Activated T-helper 17 cell treated with anti-CD3 and anti-CD28 coated beads, Interleukin-2, amount 50 U/mL, for 72 hours (primary cell): Measurements from ENCODE around the gene DYNLT4. TPM values are rescaled to one million over a fixed set of nuclear protein-coding genes. Genes with fewer than 3 reads are reported as not detected.

Experiments
- ATAC-seq: fragments of 150-1000 bp; cut with Tn5 transposase; replicated peaks from 2 replicates; pipeline ENCODE4 v1.10.0; 2021; ENCODE audit warnings: mild to moderate bottlenecking, moderate library complexity
- H3K27ac Mint-ChIP-seq: one replicate; pipeline ENCODE4 v1.8.0; 2022; ENCODE audit warnings: mixed read lengths
- H3K27me3 Mint-ChIP-seq: one replicate; pipeline ENCODE4 v1.8.0; 2022; ENCODE audit warnings: mixed read lengths
- H3K36me3 Mint-ChIP-seq: one replicate; pipeline ENCODE4 v1.8.0; 2022; ENCODE audit warnings: low read depth, mild to moderate bottlenecking, mixed read lengths
- H3K4me1 Mint-ChIP-seq: one replicate; pipeline ENCODE4 v1.8.0; 2022; ENCODE audit warnings: mixed read lengths
- H3K4me3 Mint-ChIP-seq: one replicate; pipeline ENCODE4 v1.8.0; 2022; ENCODE audit warnings: mild to moderate bottlenecking, mixed read lengths
- H3K9me3 Mint-ChIP-seq: one replicate; pipeline ENCODE4 v1.8.0; 2022; ENCODE audit warnings: mixed read lengths
- total RNA-seq, 2 donors: library from RNA; stranded (reverse); gene quantifications; one replicate each; pipeline ENCODE4 v1.2.3, GENCODE V29; 2022

DYNLT4 gene
- total RNA-seq, 2 donors from 2014 or later: 0.56 to 1.2 TPM

DNA sequence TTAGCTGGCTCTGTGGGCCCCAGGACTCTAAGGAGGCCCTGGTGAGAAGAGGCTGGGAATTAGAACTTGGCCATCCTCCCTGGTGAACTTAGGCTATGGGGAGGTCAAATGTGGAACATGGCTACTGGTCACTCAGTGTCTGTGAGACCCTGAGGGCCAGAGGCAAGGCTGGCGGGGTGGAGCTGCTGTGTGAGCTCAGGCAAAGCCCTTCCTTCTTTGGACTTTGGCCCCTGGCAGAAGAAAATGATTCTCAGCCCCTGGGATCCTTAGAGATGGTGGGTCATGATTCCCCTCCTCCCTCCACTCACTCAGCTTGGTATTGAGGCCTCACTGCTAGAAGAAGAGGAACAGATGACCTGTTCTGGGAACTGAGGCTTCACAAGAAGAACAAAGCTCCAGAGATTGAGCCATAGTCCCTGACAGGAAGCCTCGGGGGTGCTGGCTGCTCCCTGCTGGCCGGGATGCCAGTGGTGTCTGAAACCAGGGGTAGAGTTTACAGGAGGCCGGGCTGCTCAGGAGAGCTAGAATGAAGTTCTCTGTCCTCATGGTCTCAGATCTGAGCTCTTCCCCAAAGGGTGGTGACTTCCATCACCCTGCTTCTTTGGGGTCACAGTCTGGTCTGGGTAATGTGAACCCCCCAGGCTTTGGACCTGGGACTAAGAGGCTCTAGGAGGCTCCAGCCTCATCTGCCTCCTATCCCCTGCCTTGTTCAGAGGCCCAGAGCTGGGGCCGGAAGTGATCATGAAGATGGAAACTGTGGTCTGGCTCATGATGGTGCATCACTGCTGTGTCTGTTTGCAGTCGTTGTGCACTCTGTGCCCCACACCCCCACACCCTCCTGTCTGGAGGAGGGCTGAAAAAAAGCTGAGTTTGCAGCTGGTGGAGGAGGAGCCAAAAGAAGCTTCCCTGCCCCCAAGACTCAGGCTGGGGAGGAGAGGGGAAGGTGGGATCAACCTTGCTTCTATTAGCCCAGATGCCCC, 2.1 kb upstream of the DYNLT4 start:
- Mint-ChIP-seq H3K4me3 (peak overlapping the region; percentile 91), H3K9me3 (no peaks in the 10 kb centered on the region), H3K4me1 (peaks cover 39% of the 10 kb centered on the region), H3K27ac (peak overlapping the region; percentile 99), H3K36me3 (peaks cover 95% of the 10 kb centered on the region), H3K27me3 (no peaks in the 10 kb centered on the region)
- peak; percentile 53 for ATAC-seq

DNA sequence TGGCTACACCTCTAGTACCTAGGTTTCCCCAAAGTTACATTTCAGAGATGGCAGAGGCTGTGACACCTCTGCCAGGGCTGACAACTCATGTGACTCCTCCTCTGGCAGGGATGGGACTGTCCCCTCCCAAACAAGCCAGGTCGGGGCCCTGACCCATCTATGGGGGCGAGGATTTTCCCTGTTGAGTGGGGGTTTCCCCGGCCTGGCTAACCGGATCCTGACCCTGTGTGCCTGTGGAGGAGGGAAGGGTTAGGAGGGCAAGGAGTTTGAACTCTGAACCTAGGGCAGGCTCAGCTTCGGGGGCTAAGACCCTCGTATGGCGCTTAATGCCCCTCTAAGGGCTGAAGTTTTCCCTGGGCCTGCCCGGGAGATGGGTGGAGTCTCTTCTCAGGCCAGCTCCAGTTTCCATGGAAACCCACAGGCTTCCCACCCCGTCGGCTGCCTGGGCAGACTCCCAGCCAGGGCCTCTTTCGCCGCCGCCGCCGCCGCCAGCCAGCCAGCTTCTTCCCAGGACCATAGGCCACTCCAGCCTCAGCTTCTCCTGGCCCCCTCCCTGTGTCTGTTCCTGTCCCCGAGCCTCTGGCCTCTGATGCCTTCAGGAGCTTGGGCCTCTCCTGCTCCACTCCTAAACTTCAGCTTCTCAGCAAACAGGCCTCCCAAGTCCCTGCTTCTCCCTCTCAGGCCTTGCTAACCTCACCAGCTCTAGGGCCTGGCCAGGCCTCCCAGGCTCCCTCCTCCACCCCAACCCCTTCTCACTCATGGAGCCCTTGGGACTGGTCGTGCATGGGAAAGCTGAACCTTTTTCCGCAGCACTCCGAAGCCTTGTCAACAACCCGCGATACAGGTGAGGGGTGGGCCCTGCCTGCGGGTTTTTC, 1.1 kb upstream of the DYNLT4 start, which contains the start of gene BTBD19:
Gene BTBD19, plus strand, starts transcription at position 461 of the 875 bp plus-strand sequence. Its CDS starts 298 bp downstream, at position 759.
- peak; percentile 66 for ATAC-seq
- Mint-ChIP-seq H3K4me1 (peaks cover 40% of the 10 kb centered on the region), H3K9me3 (no peaks in the 10 kb centered on the region), H3K27me3 (no peaks in the 10 kb centered on the region), H3K27ac (peak within 1 kb of the TSS; percentile 99), H3K36me3 (peaks cover 95% of the 10 kb centered on the region), H3K4me3 (peak within 1 kb of the TSS; percentile 91)

DNA sequence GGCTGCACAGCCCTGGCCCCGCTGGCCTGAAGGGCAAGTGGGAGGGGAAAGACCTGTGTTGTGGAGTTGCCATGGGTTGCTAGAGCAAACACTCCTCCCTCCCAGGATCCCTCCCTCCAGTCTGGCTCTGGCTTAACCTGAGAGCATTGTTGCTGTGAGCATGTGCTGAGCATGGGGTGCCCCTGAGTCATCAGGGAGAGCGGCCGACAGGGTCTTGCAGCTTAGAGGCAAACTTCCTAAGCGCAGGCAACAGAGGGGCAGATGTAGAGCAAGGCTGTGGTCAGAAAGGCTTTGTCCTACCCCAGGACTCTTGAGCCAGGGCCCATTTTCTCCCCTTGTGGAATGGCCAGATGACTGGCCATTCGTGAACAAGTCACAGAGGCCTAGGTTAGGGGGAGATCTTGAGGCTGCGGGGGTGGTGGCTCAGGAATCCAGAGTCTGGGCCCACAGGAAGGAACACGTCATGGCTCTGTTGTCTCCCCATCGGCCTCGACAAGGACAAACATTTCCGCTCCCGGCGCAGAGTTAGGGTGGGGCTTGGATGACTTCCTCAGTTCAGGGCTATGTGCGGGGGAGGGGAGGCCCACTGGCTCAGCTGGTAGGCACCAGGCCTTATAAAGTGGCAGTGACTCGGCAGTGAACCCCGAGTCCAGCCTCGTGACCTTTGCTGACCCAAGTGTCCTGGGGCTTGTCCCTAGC, 362 bp upstream of the DYNLT4 start:
- Mint-ChIP-seq H3K27ac (peak overlapping the region; percentile 99), H3K4me1 (peaks cover 44% of the 10 kb centered on the region), H3K36me3 (peaks cover 95% of the 10 kb centered on the region), H3K9me3 (no peaks in the 10 kb centered on the region), H3K4me3 (peak overlapping the region; percentile 91), H3K27me3 (no peaks in the 10 kb centered on the region)
- ATAC-seq: peak; percentile 59

DNA sequence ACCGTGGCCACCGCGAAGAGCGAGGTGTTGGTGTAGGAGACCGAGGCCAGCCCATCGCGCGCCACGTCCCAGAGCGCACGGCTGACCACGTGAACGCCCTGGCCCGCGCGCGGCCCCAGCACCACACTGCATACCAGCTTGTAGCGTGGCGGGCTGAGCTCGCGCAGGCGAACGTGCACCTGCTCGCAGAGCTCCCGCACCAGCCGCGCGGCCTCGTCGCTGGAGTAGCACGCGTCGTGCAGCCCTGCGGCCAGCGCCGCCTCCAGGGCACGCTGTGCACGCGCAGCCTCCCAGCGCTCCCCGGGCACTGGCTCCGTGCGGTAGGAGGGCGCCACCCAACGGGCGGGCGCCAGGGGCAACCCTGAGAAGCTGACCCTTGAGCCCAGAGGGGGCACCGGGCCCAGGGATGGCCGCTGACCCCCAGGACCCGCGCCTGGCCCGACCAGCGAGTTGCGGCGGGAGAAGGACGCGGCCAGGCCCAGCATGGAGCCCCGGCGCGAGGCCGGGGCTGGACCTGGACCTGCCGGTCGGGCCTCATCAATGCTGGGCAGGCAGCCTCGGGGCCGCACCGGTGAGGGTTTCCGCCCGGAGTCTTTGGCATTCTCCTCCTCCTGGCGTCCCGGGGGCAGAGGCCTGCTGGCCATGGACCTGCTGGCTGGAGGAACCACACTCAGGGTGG, 987 bp downstream of the DYNLT4 start:
- Mint-ChIP-seq H3K36me3 (peaks cover 95% of the 10 kb centered on the region), H3K4me1 (peaks cover 39% of the 10 kb centered on the region), H3K27ac (peak overlapping the region; percentile 99), H3K9me3 (no peaks in the 10 kb centered on the region), H3K27me3 (no peaks in the 10 kb centered on the region), H3K4me3 (peak overlapping the region; percentile 91)
- no peak for ATAC-seq

DNA sequence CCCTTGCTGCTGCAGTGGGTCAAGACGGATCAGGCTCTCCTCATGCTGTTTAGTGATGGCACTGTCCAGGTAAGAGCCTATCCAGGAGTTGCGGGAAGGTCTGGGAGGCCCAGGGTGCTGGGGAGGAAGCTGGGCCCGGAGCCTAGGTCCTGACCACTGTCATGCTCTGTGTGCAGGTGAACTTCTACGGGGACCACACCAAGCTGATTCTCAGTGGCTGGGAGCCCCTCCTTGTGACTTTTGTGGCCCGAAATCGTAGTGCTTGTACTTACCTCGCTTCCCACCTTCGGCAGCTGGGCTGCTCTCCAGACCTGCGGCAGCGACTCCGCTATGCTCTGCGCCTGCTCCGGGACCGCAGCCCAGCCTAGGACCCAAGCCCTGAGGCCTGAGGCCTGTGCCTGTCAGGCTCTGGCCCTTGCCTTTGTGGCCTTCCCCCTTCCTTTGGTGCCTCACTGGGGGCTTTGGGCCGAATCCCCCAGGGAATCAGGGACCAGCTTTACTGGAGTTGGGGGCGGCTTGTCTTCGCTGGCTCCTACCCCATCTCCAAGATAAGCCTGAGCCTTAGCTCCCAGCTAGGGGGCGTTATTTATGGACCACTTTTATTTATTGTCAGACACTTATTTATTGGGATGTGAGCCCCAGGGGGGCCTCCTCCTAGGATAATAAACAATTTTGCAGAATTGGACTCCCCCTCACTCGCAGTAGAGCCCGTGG, 1.7 kb downstream of the DYNLT4 start:
- Mint-ChIP-seq H3K4me1 (peaks cover 32% of the 10 kb centered on the region), H3K27me3 (no peaks in the 10 kb centered on the region), H3K27ac (peak overlapping the region; percentile 90), H3K36me3 (peaks cover 94% of the 10 kb centered on the region), H3K9me3 (no peaks in the 10 kb centered on the region), H3K4me3 (peak overlapping the region; percentile 89)
- ATAC-seq: no peak

DNA sequence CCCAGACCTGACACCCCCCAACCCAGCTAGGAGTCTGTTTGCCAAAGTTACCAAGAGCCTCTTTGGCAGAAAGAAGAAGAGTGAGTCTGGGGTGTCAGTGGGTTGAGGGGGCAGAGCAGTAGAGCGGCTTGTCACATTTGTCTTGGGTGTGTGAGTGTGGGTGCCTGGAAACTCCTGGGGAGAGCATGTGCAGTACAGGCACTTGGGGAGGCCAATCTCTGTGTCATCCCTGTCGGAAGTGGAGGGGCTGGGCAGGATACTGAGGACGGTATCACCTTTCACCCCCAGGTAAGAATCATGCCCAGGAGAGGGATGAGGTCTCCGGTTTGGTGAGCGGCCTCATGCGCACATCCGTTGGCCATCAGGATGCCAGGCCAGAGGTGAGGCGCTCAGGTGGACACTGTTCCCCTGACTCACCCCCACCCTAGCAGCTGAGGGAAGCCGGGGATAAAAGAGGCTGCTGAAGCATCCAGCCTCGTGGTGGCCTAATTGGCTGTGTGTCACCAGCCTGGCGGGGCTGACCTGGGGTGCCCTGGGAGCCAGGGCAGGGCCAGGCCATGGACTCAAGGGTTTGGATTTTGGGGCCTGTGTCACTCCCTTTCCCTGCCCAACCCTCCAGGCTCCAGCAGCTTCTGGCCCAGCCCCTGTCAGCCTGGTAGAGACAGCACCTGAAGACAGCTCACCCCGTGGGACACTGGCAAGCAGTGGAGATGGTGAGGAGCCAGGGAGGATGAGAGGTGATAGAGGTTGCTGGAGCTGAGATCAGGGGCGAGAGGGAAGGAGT, 3.6 kb downstream of the DYNLT4 start:
- Mint-ChIP-seq H3K27ac (peak overlapping the region; percentile 90), H3K36me3 (peaks cover 74% of the 10 kb centered on the region), H3K27me3 (no peaks in the 10 kb centered on the region), H3K4me1 (peaks cover 26% of the 10 kb centered on the region), H3K4me3 (peak overlapping the region; percentile 89), H3K9me3 (no peaks in the 10 kb centered on the region)
- ATAC-seq: no peak

DNA sequence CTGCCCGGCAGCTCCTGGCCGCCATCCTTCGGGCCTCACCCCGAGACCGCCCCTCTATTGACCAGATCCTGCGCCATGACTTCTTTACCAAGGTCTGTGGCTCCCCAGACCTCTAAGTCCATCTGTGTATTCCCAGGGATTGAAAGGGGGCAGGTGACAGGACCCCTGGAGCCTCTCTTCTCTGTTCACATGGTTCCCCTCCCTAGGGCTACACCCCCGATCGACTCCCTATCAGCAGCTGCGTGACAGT, 4.2 kb downstream of the DYNLT4 start:
- Mint-ChIP-seq H3K9me3 (no peaks in the 10 kb centered on the region), H3K4me1 (peaks cover 26% of the 10 kb centered on the region), H3K27me3 (no peaks in the 10 kb centered on the region), H3K27ac (peak overlapping the region; percentile 90), H3K36me3 (peaks cover 69% of the 10 kb centered on the region), H3K4me3 (peak overlapping the region; percentile 89)
- ATAC-seq: no peak

DNA sequence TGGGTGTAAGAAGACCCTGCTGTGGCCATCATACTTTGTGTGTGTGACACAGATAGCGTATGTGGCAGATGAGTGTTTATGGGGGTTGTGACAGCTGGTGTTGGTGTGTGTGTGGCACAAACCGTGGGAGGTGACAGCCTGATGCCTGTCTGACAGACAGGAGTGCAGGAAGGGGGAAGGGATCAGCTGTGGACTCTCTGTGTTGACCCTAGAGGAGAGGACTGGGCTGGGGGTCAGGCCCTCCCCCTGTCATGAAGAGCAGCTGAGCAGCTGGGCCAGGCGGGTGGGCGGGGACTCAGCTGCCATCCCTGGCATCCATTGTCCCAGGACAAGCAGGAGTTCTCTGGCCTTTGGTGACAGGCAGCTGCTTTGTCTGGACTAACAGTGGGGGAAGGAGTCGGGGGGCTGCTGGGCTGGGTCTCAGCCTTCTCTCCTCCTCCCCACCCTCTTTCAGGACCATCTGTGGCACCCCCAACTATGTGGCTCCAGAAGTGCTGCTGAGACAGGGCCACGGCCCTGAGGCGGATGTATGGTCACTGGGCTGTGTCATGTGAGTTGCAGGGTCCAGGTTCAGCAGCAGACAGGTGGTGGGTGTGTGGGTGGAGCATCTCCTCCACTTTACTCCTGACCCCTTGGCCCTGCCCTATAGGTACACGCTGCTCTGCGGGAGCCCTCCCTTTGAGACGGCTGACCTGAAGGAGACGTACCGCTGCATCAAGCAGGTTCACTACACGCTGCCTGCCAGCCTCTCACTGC, 4.7 kb downstream of the DYNLT4 start:
- H3K4me3 Mint-ChIP-seq: peak overlapping the region; percentile 89
- H3K27me3 Mint-ChIP-seq: no peaks in the 10 kb centered on the region
- peak overlapping the region; percentile 90 for H3K27ac Mint-ChIP-seq
- peaks cover 25% of the 10 kb centered on the region for H3K4me1 Mint-ChIP-seq
- H3K36me3 Mint-ChIP-seq: peaks cover 64% of the 10 kb centered on the region
- ATAC-seq: no peak
- H3K9me3 Mint-ChIP-seq: no peaks in the 10 kb centered on the region

DNA sequence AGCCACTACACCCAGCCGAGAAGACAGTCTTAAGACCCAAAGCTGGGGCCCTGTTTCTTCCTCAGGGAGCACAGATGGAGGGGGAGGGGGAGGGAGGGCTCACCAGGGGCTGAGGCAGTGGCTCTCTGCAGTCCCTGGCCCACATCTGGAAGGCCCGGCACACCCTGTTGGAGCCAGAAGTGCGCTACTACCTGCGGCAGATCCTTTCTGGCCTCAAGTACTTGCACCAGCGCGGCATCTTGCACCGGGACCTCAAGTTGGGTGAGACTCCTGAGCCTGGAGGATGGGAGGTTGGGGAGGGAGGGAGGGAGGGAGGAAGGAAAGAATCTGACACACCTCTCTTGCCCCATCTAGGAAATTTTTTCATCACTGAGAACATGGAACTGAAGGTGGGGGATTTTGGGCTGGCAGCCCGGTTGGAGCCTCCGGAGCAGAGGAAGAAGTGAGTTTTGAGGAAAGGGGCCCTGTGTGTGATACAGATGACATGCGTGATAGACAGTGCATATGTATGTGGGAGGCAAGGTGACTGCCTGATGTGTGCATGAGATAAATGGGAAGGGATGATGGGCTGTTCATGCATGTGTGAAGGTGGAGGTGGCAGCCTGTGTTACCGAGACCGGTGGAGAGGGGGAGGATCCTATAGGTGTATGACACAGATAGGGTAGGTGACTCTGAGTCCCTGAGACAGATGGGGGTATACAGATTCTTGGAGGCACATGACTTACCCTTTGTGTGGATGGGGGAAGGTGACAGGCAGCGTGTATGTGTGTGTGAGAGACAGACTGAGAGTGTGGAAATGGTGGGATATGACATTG, 5.5 kb downstream of the DYNLT4 start:
- ATAC-seq: peak; percentile 30
- peaks cover 56% of the 10 kb centered on the region for H3K36me3 Mint-ChIP-seq
- H3K27me3 Mint-ChIP-seq: no peaks in the 10 kb centered on the region
- peaks cover 18% of the 10 kb centered on the region for H3K4me1 Mint-ChIP-seq
- H3K4me3 Mint-ChIP-seq: peak overlapping the region; percentile 89
- H3K27ac Mint-ChIP-seq: peak overlapping the region; percentile 90
- H3K9me3 Mint-ChIP-seq: no peaks in the 10 kb centered on the region

DNA sequence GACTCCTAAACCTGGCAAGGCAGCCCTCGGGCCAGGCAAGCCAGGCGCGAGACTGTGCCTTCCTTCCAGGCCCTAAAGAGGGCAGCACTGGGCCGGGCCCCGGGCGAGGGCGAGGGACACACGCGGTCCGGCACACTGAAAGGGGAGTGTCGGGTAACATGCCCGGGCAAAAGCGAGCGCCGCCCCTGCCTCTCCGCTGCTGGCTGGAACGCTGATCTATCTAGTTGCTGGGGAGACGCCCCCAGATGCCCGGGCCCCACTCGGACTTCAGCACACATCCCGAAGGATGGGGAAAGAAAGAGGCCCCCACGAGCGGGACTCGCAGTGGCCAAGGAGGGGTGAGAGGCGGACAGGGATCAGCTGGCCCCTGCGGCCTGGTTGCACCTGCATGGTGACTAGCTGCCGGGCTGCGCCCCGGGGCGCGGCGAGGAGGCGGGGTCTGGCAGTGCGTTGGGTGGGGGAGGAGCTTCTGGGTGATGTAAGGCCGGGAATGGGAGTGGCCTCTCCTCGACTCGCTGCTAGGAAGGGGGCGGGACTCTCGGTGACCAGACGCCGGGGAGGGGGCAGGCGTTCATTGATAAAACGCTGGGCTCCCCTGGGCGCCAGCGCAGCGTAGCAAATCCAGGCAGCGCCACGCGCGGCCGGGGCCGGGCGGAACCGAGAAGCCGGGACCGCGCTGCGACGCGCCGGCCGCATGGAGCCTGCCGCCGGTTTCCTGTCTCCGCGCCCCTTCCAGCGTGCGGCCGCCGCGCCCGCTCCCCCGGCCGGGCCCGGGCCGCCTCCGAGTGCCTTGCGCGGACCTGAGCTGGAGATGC, 7.2 kb downstream of the DYNLT4 start, which contains the start of gene PLK3:
Gene PLK3, plus strand, starts transcription at position 608 of the 815 bp plus-strand sequence. Its CDS starts 87 bp downstream, at position 695.
- H3K4me3 Mint-ChIP-seq: peak within 1 kb of the TSS; percentile 89
- peak within 1 kb of the TSS; percentile 91 for H3K27ac Mint-ChIP-seq
- no peaks in the 10 kb centered on the region for H3K9me3 Mint-ChIP-seq
- peak; percentile 83 for ATAC-seq
- no peaks in the 10 kb centered on the region for H3K27me3 Mint-ChIP-seq
- H3K36me3 Mint-ChIP-seq: peaks cover 44% of the 10 kb centered on the region
- peaks cover 12% of the 10 kb centered on the region for H3K4me1 Mint-ChIP-seq
